Endothelial cell of umbilical vein (primary cell): ENCODE results near the gene SPATA32. TPM values are rescaled to one million over a fixed set of nuclear protein-coding genes. Genes with fewer than 3 reads are reported as not detected.

Experiments
- BruUV-seq: library from RNA; stranded (reverse); fragments of 400-500 nt; replicated peaks from 2 replicates; lab custom pipeline; 2021; lab: Mats Ljungman, UMichigan
- CTCF ChIA-PET: fragments of 300-600, 350-600 bp; sonication (Branson Sonifier 250); formaldehyde crosslinking; loops from one replicate; lab custom pipeline; 2021; ENCODE audit warnings: antibody characterized with exemption, inconsistent platforms; lab: Charles Lee
- POLR2A ChIA-PET: fragments of 300-600, 350-600 bp; sonication (Branson Sonifier 250); formaldehyde crosslinking; loops from one replicate; lab custom pipeline; 2021; ENCODE audit warnings: antibody characterized with exemption, inconsistent platforms; lab: Charles Lee
- DNase-seq: peaks from one replicate; pipeline ENCODE4 v3.0.0-alpha.2; 2011; ENCODE audit warnings: low read depth, low spot score
- FAIRE-seq: peaks from 2 replicates; lab custom pipeline; 2011; peaks lifted over from hg19 to GRCh38; lab: Jason Lieb, UNC
- H2AFZ ChIP-seq: 2 replicates; pipeline ENCODE4 v1.6.0; 2012; ENCODE audit warnings: low read depth, low read length, control low read depth, inconsistent platforms
- H3K27ac ChIP-seq: 2 replicates; pipeline ENCODE4 v1.5.1; 2011; ENCODE audit warnings: low read depth, mild to moderate bottlenecking, control low read depth, low read length, moderate library complexity; ENCODE audit not compliant: insufficient read depth
- H3K27me3 ChIP-seq, 2 experiments: 2 replicates each; pipeline versions ENCODE4 v1.6.0 to v1.6.1; 2011; ENCODE audit warnings: low read length in 2 of 2, mixed read lengths in 1 of 2; ENCODE audit not compliant: control insufficient read depth in 2 of 2, insufficient read depth in 2 of 2
- H3K36me3 ChIP-seq, 2 experiments: 2 replicates in 1 of 2; 3 replicates in 1 of 2; pipeline ENCODE4 v1.5.1; 2011; ENCODE audit warnings: low read length in 2 of 2, mild to moderate bottlenecking in 1 of 2, moderate library complexity in 1 of 2; ENCODE audit not compliant: control insufficient read depth in 2 of 2, insufficient read depth in 2 of 2; ENCODE audit errors: extremely low read depth in 1 of 2
- H3K4me1 ChIP-seq: 3 replicates; pipeline ENCODE4 v1.5.1; 2011; ENCODE audit warnings: mild to moderate bottlenecking, low read length; ENCODE audit not compliant: control insufficient read depth, insufficient read depth; ENCODE audit errors: extremely low read depth
- H3K4me2 ChIP-seq: 2 replicates; pipeline ENCODE4 v1.6.1; 2011; ENCODE audit warnings: low read length, control low read depth, mixed read lengths; ENCODE audit not compliant: insufficient read depth
- H3K4me3 ChIP-seq, 3 experiments: fragments of 200-600 bp in 1 of 3; sonication (generic), shearing (Covaris generic) in 1 of 3; replicated peaks in 1 of 3; 2 replicates each; pipeline ENCODE4 v1.5.1; 2011 to 2016; ENCODE audit warnings: control low read depth in 3 of 3, low read length in 3 of 3, mild to moderate bottlenecking in 2 of 3, inconsistent platforms in 1 of 3, low read depth in 1 of 3, moderate library complexity in 1 of 3; ENCODE audit not compliant: insufficient read depth in 1 of 3
- H3K79me2 ChIP-seq: 2 replicates; pipeline ENCODE4 v1.6.0; 2012; ENCODE audit warnings: low read length, inconsistent platforms; ENCODE audit not compliant: control insufficient read depth, insufficient read depth
- H3K9ac ChIP-seq: replicated peaks from 2 replicates; pipeline ENCODE3; 2011; ENCODE audit warnings: low read length, control low read depth; ENCODE audit not compliant: insufficient read depth; ENCODE audit errors: extremely low read depth
- H3K9me1 ChIP-seq: replicated peaks from 3 replicates; pipeline ENCODE4 v1.6.0; 2011; ENCODE audit warnings: mild to moderate bottlenecking, low read length; ENCODE audit not compliant: control insufficient read depth, insufficient read depth; ENCODE audit errors: extremely low read depth
- H3K9me3 ChIP-seq: replicated peaks from 2 replicates; pipeline ENCODE4 v1.5.1; 2012; ENCODE audit warnings: low read length, inconsistent platforms; ENCODE audit not compliant: control insufficient read depth, insufficient read depth
- H4K20me1 ChIP-seq: replicated peaks from 2 replicates; pipeline ENCODE3; 2011; ENCODE audit warnings: mild to moderate bottlenecking, low read length; ENCODE audit not compliant: control insufficient read depth, insufficient read depth; ENCODE audit errors: extremely low read depth
- POLR2AphosphoS5 ChIP-seq: IDR thresholded peaks from 2 replicates; pipeline ENCODE4 v1.6.1; 2012; ENCODE audit warnings: low read depth, mild to moderate bottlenecking, control low read depth, low read length, moderate library complexity; ENCODE audit not compliant: insufficient read depth
- dilution Hi-C: fragments of 300-500 bp; cut with MboI; formaldehyde crosslinking; loops from one replicate; pipeline ENCODE4 v1.15.0; 2019; ENCODE audit warnings: low sequenced_read_pairs; ENCODE audit not compliant: extremely low pct_ligation_motif_present
- intact Hi-C: fragments of 100-400 bp; cut with micrococcal nuclease; formaldehyde crosslinking; loops from one replicate; pipeline ENCODE4 v1.10.0; 2022
- polyA plus RNA-seq, 4 experiments: library from polyadenylated mRNA; depleted of rRNA in 3 of 4; stranded (reverse) in 3 of 4; unstranded in 1 of 4; fragments of >200 nt; gene quantifications; 2 replicates each; pipeline versions ENCODE4 v1.2.1 to v1.2.3, GENCODE V29; 2011 to 2012; ENCODE audit warnings: missing spikeins in 1 of 4
- total RNA-seq: library from RNA; stranded (reverse); gene quantifications from 2 replicates; pipeline ENCODE4 v1.2.3, GENCODE V29; 2021
- TF ChIP-seq, protein P1 (sequence below), 2 donors: IDR thresholded peaks; 1 replicate in 1 of 2; 2 replicates in 1 of 2; pipeline ENCODE4 v1.5.1; 2011; ENCODE audit warnings: low read length in 2 of 2, mild to moderate bottlenecking in 2 of 2, moderate library complexity in 2 of 2, control low read depth in 1 of 2, inconsistent platforms in 1 of 2, low read depth in 1 of 2; ENCODE audit not compliant: insufficient read depth in 1 of 2; ENCODE audit errors: extremely low read depth in 1 of 2

The SPATA32 gene
- total and polyA plus RNA-seq, 2 donors (not counting 3 experiments of a cell fraction or from before 2014, with no cell fraction given), result not detected

- dilution Hi-C loops, result no loop called here
- Histone ChIP-seq H3K27me3 (no peaks in the 10 kb centered on the region), H3K9ac (no peak overlapping the region), H3K4me3 (no peak overlapping the region), H3K4me2 (no peak overlapping the region), H4K20me1 (no peaks in the 10 kb centered on the region), H3K36me3 (peaks cover 4 to 30% of the 10 kb centered on the region in 2 experiments), H3K9me3 (no peaks in the 10 kb centered on the region), H3K9me1 (no peaks in the 10 kb centered on the region), H3K4me1 (peaks cover 27% of the 10 kb centered on the region), H2AFZ (no peak overlapping the region), H3K27ac (no peak overlapping the region), H3K79me2 (peaks cover 25% of the 10 kb centered on the region)
- FAIRE-seq, result no peak
- no TSS peak for BruUV-seq
- no peak for TF ChIP-seq POLR2AphosphoS5
- TF ChIP-seq, protein P1, sequence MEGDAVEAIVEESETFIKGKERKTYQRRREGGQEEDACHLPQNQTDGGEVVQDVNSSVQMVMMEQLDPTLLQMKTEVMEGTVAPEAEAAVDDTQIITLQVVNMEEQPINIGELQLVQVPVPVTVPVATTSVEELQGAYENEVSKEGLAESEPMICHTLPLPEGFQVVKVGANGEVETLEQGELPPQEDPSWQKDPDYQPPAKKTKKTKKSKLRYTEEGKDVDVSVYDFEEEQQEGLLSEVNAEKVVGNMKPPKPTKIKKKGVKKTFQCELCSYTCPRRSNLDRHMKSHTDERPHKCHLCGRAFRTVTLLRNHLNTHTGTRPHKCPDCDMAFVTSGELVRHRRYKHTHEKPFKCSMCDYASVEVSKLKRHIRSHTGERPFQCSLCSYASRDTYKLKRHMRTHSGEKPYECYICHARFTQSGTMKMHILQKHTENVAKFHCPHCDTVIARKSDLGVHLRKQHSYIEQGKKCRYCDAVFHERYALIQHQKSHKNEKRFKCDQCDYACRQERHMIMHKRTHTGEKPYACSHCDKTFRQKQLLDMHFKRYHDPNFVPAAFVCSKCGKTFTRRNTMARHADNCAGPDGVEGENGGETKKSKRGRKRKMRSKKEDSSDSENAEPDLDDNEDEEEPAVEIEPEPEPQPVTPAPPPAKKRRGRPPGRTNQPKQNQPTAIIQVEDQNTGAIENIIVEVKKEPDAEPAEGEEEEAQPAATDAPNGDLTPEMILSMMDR (IDR thresholded peaks at IDR 0.05; ENCODE audit: extremely low read depth in 1 of 2, insufficient read depth in 1 of 2, low read depth in 1 of 2, low read length in 2 of 2), result no peak
- POLR2A ChIA-PET, result no interaction called here
- DNase-seq, result no peak
- CTCF ChIA-PET, result interaction anchor here (1.0 kb wide), 1 partner anchor 27 kb away, joined by 3 read pairs; the partner anchor contains the start of gene MAP3K14
- intact Hi-C loops, result no loop called here
Measured at GRCh38 chr17:45290269-45290765, 28.4 kb upstream of the SPATA32 start.
